K562 (cell line): Measurements from ENCODE around the gene OARD1. TPM values are rescaled to one million over a fixed set of nuclear protein-coding genes. Genes with fewer than 3 reads are reported as not detected.

Experiments used
- CCAR2 ChIP-seq: fragments of 200-400 bp; formaldehyde crosslinking; IDR thresholded peaks from 2 replicates; pipeline ENCODE4 v1.6.1; 2017; ENCODE audit warnings: mild to moderate bottlenecking, low read depth, low read length
- CHD4 ChIP-seq: fragments of 200-600 bp; sonication (generic); IDR thresholded peaks from 3 replicates; pipeline ENCODE4 v1.6.1; 2012; ENCODE audit warnings: low read depth, mild to moderate bottlenecking, mixed read lengths, low read length, inconsistent platforms; ENCODE audit not compliant: insufficient read depth, insufficient replicate concordance, poor library complexity, severe bottlenecking
- CREBBP ChIP-seq: IDR thresholded peaks from one replicate; pipeline ENCODE4 v1.6.1; 2012; ENCODE audit warnings: low read depth, mild to moderate bottlenecking, control low read depth, inconsistent platforms, low read length
- E2F1 ChIP-seq: sonication (generic); formaldehyde crosslinking; IDR thresholded peaks from 2 replicates; pipeline ENCODE4 v1.8.1; 2023; ENCODE audit warnings: mild to moderate bottlenecking, missing genetic modification reagents, moderate library complexity
- GABPB2 ChIP-seq: fragments of 250-450 bp; sonication (Bioruptor Pico); conservative IDR thresholded peaks from 2 replicates; pipeline ENCODE4 v1.5.1; 2021; ENCODE audit warnings: mild to moderate bottlenecking
- HINFP ChIP-seq: fragments of 450-650 bp; conservative IDR thresholded peaks from 2 replicates; pipeline ENCODE4 v1.6.1; 2016; ENCODE audit warnings: missing genetic modification characterization, low read depth, mild to moderate bottlenecking, control low read depth, missing compliant biosample characterization
- NCOR1 ChIP-seq: fragments of 450-650 bp; IDR thresholded peaks from 2 replicates; pipeline ENCODE4 v1.6.1; 2016; ENCODE audit warnings: mild to moderate bottlenecking, moderate library complexity
- NEUROD1 ChIP-seq: fragments of 150-350 bp; IDR thresholded peaks from 2 replicates; pipeline ENCODE4 v1.6.1; 2014; ENCODE audit warnings: borderline replicate concordance, low read length, low read depth; ENCODE audit not compliant: partially characterized antibody
- NFXL1 ChIP-seq: fragments of 450-650 bp; formaldehyde crosslinking; IDR thresholded peaks from 2 replicates; pipeline ENCODE4 v1.4.0; 2021; ENCODE audit warnings: mild to moderate bottlenecking
- POLR2H ChIP-seq: IDR thresholded peaks from 2 replicates; pipeline ENCODE4 v1.6.1; 2016; ENCODE audit warnings: missing genetic modification characterization, low read depth, mild to moderate bottlenecking, control low read depth, missing compliant biosample characterization, moderate library complexity
- SRSF9 ChIP-seq: fragments of 200-400 bp; formaldehyde crosslinking; IDR thresholded peaks from 2 replicates; pipeline ENCODE4 v1.6.1; 2017; ENCODE audit warnings: low read depth, low read length, borderline replicate concordance
- TAF15 ChIP-seq: fragments of 200-400 bp; formaldehyde crosslinking; IDR thresholded peaks from 2 replicates; pipeline ENCODE4 v1.6.1; 2017; ENCODE audit warnings: mild to moderate bottlenecking, low read depth, low read length, moderate library complexity
- TBP ChIP-seq: optimal IDR thresholded peaks from 2 replicates; pipeline ENCODE3; 2011; ENCODE audit warnings: low read depth, low read length, improper control_type of control experiment
- TEAD2 ChIP-seq: fragments of 450-650 bp; IDR thresholded peaks from 2 replicates; pipeline ENCODE4 v1.6.1; 2016; ENCODE audit warnings: missing genetic modification characterization, control low read depth, missing compliant biosample characterization
- TFAM ChIP-seq: fragments of 250-450 bp; sonication (Bioruptor Pico); conservative IDR thresholded peaks from 2 replicates; pipeline ENCODE4 v1.5.0; 2021; ENCODE audit warnings: mild to moderate bottlenecking, moderate library complexity
- THAP7 ChIP-seq: fragments of 250-450 bp; sonication (Bioruptor Pico); IDR thresholded peaks from 2 replicates; pipeline ENCODE4 v1.5.0; 2021
- ZBTB12 ChIP-seq: fragments of 250-450 bp; sonication (Bioruptor Pico); IDR thresholded peaks from 2 replicates; pipeline ENCODE4 v1.4.0; 2020
- ZMIZ1 ChIP-seq, 2 experiments: fragments of 150-350 bp in 1 of 2; IDR thresholded peaks; 2 replicates each; pipeline ENCODE4 v1.6.1; 2012 to 2016; ENCODE audit warnings: low read depth in 2 of 2, low read length in 2 of 2, mild to moderate bottlenecking in 1 of 2, moderate library complexity in 1 of 2
- ZNF717 ChIP-seq: fragments of 250-450 bp; sonication (Bioruptor Pico); IDR thresholded peaks from 2 replicates; pipeline ENCODE4 v1.5.0; 2021
- polyA plus RNA-seq, 8 experiments: library from polyadenylated mRNA; depleted of rRNA in 4 of 8; stranded (reverse) in 5 of 8; unstranded in 3 of 8; fragments of >200 nt; fragmentation: Nextera tagmentation in 2 of 8; fragmentation: Illumina TruSeq in 1 of 8; extraction: Ambion mirVana in 2 of 8; extraction: Trizol in 1 of 8; gene quantifications; 2 replicates each; pipeline versions ENCODE4 v1.2.1 to v1.2.3, GENCODE V29; 2011 to 2014; ENCODE audit warnings: inconsistent platforms in 1 of 8, missing spikeins in 1 of 8
- total RNA-seq, 7 experiments: library from RNA; depleted of rRNA in 6 of 7; stranded (reverse); fragments of >200 nt in 6 of 7; fragmentation: Illumina TruSeq in 2 of 7; extraction: Trizol in 2 of 7; gene quantifications; 2 replicates each; pipeline versions ENCODE4 v1.2.1 to v1.2.3, GENCODE V29; 2011 to 2021; ENCODE audit warnings: low replicate concordance in 1 of 7

Gene OARD1
- total and polyA plus RNA-seq, 9 of the 15 experiments (the other 6 are each of a cell fraction or from before 2014, with no cell fraction given), result 43.4 to 88.3 (median 61.1) TPM

GRCh38 chr6:41071923-41072835, at the start of gene OARD1 (continued):
- TF ChIP-seq ZBTB12 (CRISPR knock-in tag) (no peak), ZNF717 (CRISPR knock-in tag) (no peak), TAF15 (no peak), HINFP (tag) (no peak), CHD4 (peak; percentile 66), NEUROD1 (peak; percentile 18), SRSF9 (no peak), ZMIZ1 (IDR thresholded peaks at IDR 0.05; ENCODE audit: low read depth in 2 of 2, low read length in 2 of 2) (no peak), TBP (peak; percentile 56), CREBBP (no peak), CCAR2 (no peak), THAP7 (CRISPR knock-in tag) (no peak), NFXL1 (no peak), POLR2H (tag) (peak; percentile 88), E2F1 (peak; percentile 46; the same call in 1 of the 2 replicates), GABPB2 (CRISPR knock-in tag) (no peak), TEAD2 (tag) (no peak), TFAM (no peak), NCOR1 (peak; percentile 75)
